Aorta (tissue), 5 donors: Measurements from ENCODE around the gene SYT13. TPM values are rescaled to one million over a fixed set of nuclear protein-coding genes. Genes with fewer than 3 reads are reported as not detected.

Experiments
- ATAC-seq: fragments of 200-7000 bp; cut with Tn5 transposase; one replicate; pipeline ENCODE4 v1.9.1; 2022; ENCODE audit warnings: moderate library complexity; ENCODE audit not compliant: low FRiP score
- DNase-seq, 2 donors: peaks; one replicate each; pipeline ENCODE4 v3.0.0-alpha.2; 2020
- H3K27ac ChIP-seq, 2 donors: one replicate each; pipeline ENCODE4 v1.5.1; 2013; ENCODE audit warnings: low read length in 2 of 2, mild to moderate bottlenecking in 2 of 2, moderate library complexity in 2 of 2, control low read depth in 1 of 2, inconsistent platforms in 1 of 2, low read depth in 1 of 2
- H3K27me3 ChIP-seq, 2 donors: one replicate each; pipeline ENCODE4 v1.6.1; 2013; ENCODE audit warnings: control low read depth in 1 of 2, low read length in 1 of 2, mild to moderate bottlenecking in 1 of 2, moderate library complexity in 1 of 2; ENCODE audit not compliant: insufficient read depth in 2 of 2, control insufficient read depth in 1 of 2
- H3K36me3 ChIP-seq, 2 donors: one replicate each; pipeline ENCODE4 v1.6.1; 2013; ENCODE audit warnings: control low read depth in 1 of 2, low read length in 1 of 2, mild to moderate bottlenecking in 1 of 2; ENCODE audit not compliant: insufficient read depth in 2 of 2, control insufficient read depth in 1 of 2
- H3K4me1 ChIP-seq, 2 donors: one replicate each; pipeline ENCODE4 v1.6.1; 2013; ENCODE audit warnings: low read length in 2 of 2, control low read depth in 1 of 2, mild to moderate bottlenecking in 1 of 2, moderate library complexity in 1 of 2; ENCODE audit not compliant: insufficient read depth in 2 of 2, control insufficient read depth in 1 of 2
- H3K4me3 ChIP-seq, 2 donors: one replicate each; pipeline ENCODE4 v1.5.1; 2013; ENCODE audit warnings: low read length in 2 of 2, control low read depth in 1 of 2, mild to moderate bottlenecking in 1 of 2
- H3K9me3 ChIP-seq: one replicate; pipeline ENCODE4 v1.6.1; 2013; ENCODE audit warnings: mild to moderate bottlenecking, low read length; ENCODE audit not compliant: control insufficient read depth
- WGBS, 2 donors: extraction: QIAGEN DNeasy Blood & Tissue Kit; methylation state at CpG; one replicate each; pipeline ENCODE4 v1.1.7; 2013; 5-methylcytosine and 5-hydroxymethylcytosine counted together
- intact Hi-C, 2 donors: fragments of 100-400 bp; cut with DNase I; formaldehyde crosslinking; loops; one replicate each; pipeline versions ENCODE4 v1.14.2 to v1.15.0; 2022
- polyA plus RNA-seq, 2 donors: library from polyadenylated mRNA; stranded (reverse); fragments of 200-250 nt; gene quantifications; one replicate each; pipeline ENCODE4 v1.2.3, GENCODE V29; 2013
- total RNA-seq, 2 donors: library from RNA; stranded (reverse); fragmentation: NEBNext Ultra II Directional; extraction: Animal tissue kit (Norgen Biotek cat#: 25700); gene quantifications; one replicate each; pipeline ENCODE4 v1.2.1, GENCODE V29; 2021
- donor health status: healthy with polysubstance abuse.
- donor health status: Bipolar disorder and iron deficiency.
- donor health status: DM: no; HTN: no; CAD: no.
- donor health status: DM: no; HTN: no; CAD: no.
- donor health status: DM: yes; HTN: yes; CAD: no.

SYT13 gene
- total and polyA plus RNA-seq, 4 donors, result 0.08 to 2.0 (median 0.36) TPM; not detected in 1

DNA sequence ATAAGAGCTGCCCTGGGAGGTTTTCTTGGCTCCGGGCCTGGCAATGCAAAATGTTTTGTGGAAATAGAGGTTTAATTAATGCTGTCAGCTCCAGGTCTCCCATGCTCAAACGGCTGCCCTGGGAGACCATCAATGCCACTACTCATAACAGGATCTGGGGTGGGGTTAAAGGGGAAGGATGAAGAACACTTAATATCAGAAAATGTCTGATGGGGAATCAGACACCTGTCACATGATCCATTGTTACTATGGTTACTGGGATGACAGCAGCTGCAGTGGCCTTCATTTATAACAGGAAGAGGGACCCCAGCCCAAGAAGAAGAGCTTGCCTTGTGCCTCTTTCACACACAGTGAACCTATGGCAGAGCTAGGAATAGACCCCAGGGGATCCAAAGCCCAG, 2.2 kb upstream of the SYT13 start:
- peaks cover 0 to 2% of the 10 kb centered on the region in 2 donors for H3K27me3 ChIP-seq
- H3K9me3 ChIP-seq, result peaks cover 5% of the 10 kb centered on the region
- no peak overlapping the region for H3K4me3 ChIP-seq
- ATAC-seq, result no peak
- no peak overlapping the region for H3K27ac ChIP-seq
- H3K4me1 ChIP-seq, result no peaks in the 10 kb centered on the region
- WGBS, 2 donors, result 49 to 50% methylated on average over 2 of the region's 2 CpGs
- intact Hi-C loops, result no loop called here
- DNase-seq, result no peak
- no peaks in the 10 kb centered on the region for H3K36me3 ChIP-seq

DNA sequence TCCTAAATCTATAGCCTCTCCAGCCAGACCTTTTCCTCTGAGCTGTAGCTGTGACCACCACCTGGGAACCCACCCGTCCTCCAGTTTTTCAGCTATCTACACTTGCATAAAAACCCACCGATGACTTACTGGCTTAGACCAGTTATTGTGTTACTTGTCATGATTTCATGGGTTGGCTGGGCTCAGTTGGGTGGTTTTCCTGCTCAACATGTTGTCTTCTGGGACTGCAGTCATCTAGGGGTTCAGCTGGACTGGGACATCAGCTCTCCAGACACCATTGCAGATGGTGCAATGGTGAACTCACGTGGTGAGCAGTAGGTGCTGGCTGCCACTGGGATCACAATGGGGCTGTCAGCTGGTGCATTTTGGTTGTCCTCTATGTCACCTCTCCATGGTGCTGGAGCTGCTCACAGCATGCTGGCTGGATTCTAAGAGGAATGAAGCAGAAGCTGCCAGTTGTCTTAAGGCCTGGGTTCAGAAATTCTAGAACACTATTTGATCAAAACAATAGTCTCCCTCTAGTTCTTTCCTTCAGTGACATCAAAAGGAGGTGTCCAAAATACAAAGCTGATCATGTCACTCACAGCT, 1.3 kb upstream of the SYT13 start:
- Histone ChIP-seq H3K4me1 (no peaks in the 10 kb centered on the region), H3K36me3 (no peaks in the 10 kb centered on the region), H3K27me3 (peaks cover 0 to 2% of the 10 kb centered on the region in 2 donors), H3K9me3 (peaks cover 5% of the 10 kb centered on the region), H3K4me3 (no peak overlapping the region), H3K27ac (no peak overlapping the region)
- intact Hi-C loops, result no loop called here
- DNase-seq (no peak), ATAC-seq (no peak)
- WGBS, 2 donors, result 78 to 93% methylated on average over 3 of the region's 3 CpGs

DNA sequence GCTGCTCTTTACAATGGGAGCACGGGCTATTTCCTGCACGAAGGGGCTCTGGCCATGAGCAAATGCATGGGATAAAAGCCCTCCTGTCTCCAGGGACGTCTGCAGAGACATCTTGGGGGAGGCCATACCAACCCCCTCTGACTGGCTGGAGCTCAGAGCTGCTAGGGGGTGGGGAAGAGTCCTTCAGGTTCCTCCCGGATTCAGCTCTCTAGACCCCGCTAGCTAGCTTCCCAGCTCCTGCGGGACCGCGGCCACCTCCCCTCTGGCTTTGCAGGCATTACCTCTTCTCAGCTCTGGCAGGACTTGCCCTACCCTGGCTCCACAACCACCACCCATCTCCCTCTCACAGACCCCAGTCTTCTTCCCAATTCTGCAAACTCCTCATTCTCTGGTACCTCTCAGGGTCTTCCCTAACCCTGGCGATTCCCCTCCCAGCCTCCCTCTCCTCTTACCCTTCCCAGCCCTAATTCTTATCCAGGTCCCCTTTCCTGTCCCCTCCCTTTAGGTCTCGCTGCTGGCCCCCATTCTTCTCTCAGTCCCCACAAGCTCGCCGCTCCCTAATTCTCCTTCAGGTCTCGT, 802 bp downstream of the SYT13 start:
- DNase-seq, result no peak
- Histone ChIP-seq H3K36me3 (no peaks in the 10 kb centered on the region), H3K27ac (no peak overlapping the region), H3K4me1 (no peaks in the 10 kb centered on the region), H3K27me3 (peaks cover 0 to 2% of the 10 kb centered on the region in 2 donors), H3K4me3 (no peak overlapping the region), H3K9me3 (peaks cover 5% of the 10 kb centered on the region)
- intact Hi-C loops, result no loop called here
- ATAC-seq, result no peak
- WGBS, 2 donors, result 20 to 30% methylated on average over 13 of the region's 13 CpGs

DNA sequence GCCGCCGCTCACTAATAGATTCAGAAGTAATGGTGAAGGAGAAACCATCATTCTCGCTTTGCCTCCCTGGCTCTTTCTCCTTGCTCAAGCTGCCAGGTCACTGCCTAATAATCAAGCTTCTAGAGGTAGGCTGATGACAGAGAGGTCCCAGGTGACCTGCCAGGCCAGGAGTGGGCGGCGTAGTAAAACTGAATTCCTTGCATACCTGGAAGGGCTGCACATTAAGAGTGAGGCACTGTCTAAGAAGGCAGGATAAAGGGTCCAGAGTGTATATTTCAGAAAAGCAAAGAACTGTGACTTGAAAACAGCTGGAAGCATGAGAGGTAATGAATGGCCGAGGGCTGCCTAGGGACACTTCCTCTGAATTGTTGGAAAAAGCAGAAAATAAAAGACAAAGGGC, 4.1 kb downstream of the SYT13 start:
- Histone ChIP-seq H3K4me1 (no peaks in the 10 kb centered on the region), H3K9me3 (peaks cover under 1% of the 10 kb centered on the region), H3K27me3 (no peaks in the 10 kb centered on the region), H3K36me3 (no peaks in the 10 kb centered on the region), H3K4me3 (no peak overlapping the region), H3K27ac (no peak overlapping the region)
- ATAC-seq (no peak), DNase-seq (no peak)
- WGBS, 2 donors, result 79 to 90% methylated on average over 6 of the region's 6 CpGs
- intact Hi-C loops, result no loop called here

DNA sequence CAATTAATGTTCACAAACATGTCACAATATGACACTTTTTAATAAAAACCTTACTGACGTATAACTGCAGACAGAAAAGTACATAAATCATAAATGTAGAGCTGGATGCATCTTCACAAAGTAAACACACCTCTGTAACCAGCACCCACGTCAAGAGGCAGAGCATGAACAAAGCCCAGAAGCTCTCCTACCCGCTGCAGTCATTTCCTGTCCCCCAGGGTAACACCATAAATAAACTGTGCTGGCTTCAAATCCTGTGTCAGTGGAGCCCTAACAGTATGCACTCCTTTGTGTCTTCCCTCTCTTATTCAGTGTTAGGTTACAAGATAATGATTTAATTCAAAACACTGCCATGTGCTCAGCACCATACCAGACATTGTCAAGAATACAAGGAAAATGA, 5.7 kb downstream of the SYT13 start:
- no peak for DNase-seq
- H3K27ac ChIP-seq, result no peak overlapping the region
- ATAC-seq, result no peak
- H3K36me3 ChIP-seq, result no peaks in the 10 kb centered on the region
- no peaks in the 10 kb centered on the region for H3K4me1 ChIP-seq
- 79% methylated on average over 3 of the region's 3 CpGs for WGBS, 2 donors
- intact Hi-C loops, result no loop called here
- H3K9me3 ChIP-seq, result no peaks in the 10 kb centered on the region
- H3K4me3 ChIP-seq, result no peak overlapping the region
- no peaks in the 10 kb centered on the region for H3K27me3 ChIP-seq

DNA sequence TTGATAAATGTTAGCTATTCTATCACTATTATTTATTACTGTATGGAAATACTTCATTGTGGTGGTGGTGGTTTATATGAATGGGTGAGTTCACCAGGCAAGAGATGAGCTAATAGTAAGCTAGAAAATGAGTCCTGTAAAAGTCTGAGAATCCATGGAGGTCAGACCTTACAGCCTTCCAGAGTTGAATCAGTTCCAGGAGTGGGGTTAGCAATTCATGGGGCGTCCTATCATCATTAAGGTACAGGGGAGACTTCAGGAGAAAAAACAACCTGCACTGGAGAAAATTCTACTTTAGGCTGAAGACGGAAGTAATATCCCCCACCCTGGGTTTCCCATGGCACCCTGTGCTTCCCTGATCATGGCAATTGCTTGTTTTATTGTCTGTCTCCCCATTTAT, 6.5 kb downstream of the SYT13 start:
- WGBS, 2 donors, result 94 to 97% methylated on average over 2 of the region's 2 CpGs
- DNase-seq, result no peak
- H3K36me3 ChIP-seq, result no peaks in the 10 kb centered on the region
- no peaks in the 10 kb centered on the region for H3K9me3 ChIP-seq
- H3K27me3 ChIP-seq, result no peaks in the 10 kb centered on the region
- no peak overlapping the region for H3K4me3 ChIP-seq
- H3K27ac ChIP-seq, result no peak overlapping the region
- ATAC-seq, result no peak
- intact Hi-C loops, result no loop called here
- no peaks in the 10 kb centered on the region for H3K4me1 ChIP-seq

DNA sequence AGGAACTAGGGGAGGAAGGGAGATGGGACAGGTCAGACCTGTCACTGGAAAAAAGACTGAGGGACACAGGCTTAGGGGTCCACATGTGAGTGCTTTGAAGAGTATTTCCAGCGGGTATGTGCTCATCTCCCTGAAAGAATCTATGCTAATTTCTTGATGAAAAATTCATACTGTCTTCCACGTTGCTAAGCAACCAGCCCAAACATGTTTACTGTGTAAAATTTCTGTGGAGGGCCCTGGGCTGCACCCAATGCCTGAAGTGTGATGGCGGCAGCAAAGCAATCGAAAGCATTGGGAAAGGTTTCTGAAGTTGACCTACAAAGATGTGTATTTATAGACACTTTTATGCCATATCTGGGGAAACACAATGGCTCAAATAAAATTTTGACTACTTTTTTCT, 7.4 kb downstream of the SYT13 start:
- intact Hi-C loops, result no loop called here
- Histone ChIP-seq H3K9me3 (no peaks in the 10 kb centered on the region), H3K4me1 (no peaks in the 10 kb centered on the region), H3K27me3 (no peaks in the 10 kb centered on the region), H3K27ac (no peak overlapping the region), H3K36me3 (no peaks in the 10 kb centered on the region), H3K4me3 (no peak overlapping the region)
- DNase-seq (no peak), ATAC-seq (no peak)
- WGBS, 2 donors, result 93 to 95% methylated on average over 4 of the region's 4 CpGs

DNA sequence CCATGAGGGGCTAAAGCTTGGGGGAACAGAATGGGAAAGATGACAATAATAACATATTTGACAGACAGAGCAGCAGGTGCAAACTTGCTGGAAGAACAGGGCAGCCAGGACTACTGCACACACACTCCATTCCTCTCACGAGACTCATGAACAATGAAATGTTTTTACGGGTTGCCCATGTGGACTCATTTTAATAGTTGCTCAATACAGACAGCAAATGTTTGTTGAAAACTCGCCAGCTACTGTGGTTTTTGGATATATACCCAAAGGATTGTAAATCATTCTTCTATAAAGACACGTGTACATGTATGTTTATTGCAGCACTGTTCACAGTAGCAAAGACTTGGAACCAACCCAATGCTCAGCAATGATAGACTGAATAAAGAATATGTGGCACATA, 10.3 kb downstream of the SYT13 start:
- no peak overlapping the region for H3K4me3 ChIP-seq
- ATAC-seq, result no peak
- no peaks in the 10 kb centered on the region for H3K9me3 ChIP-seq
- no peaks in the 10 kb centered on the region for H3K4me1 ChIP-seq
- 63 to 74% methylated on average over 4 of the region's 4 CpGs for WGBS, 2 donors
- DNase-seq, result no peak
- H3K27me3 ChIP-seq, result no peaks in the 10 kb centered on the region
- H3K36me3 ChIP-seq, result no peaks in the 10 kb centered on the region
- intact Hi-C loops, result no loop called here
- no peak overlapping the region for H3K27ac ChIP-seq

DNA sequence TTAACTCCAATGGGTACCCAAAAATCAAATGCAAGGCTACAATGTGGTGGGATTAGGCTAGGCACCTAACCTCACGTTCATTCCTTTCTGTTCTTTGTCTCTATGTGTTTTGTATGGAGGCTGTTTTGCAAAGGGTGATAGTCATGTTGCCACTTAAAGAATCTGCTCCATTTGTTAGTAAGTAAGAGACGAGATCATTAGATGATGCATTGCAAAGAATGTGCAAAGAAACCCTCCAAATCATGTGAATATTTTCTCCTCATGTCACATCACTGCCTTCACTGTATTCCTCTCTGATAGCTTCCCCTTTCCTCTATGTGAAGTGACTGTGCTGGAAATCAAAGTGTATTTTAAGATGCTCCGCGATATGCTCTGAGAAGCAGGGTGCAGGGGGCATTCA, 11.9 kb downstream of the SYT13 start:
- Histone ChIP-seq H3K27ac (no peak overlapping the region), H3K4me1 (no peaks in the 10 kb centered on the region), H3K9me3 (no peaks in the 10 kb centered on the region), H3K27me3 (no peaks in the 10 kb centered on the region), H3K36me3 (no peaks in the 10 kb centered on the region), H3K4me3 (no peak overlapping the region)
- intact Hi-C loops, result no loop called here
- ATAC-seq, result no peak
- DNase-seq, result no peak
- 69 to 81% methylated on average over 4 of the region's 4 CpGs for WGBS, 2 donors
